Measurements from ENCODE around the gene POLR3E.

The POLR3E gene

GRCh38 chr16:22333457-22333994, 36.3 kb downstream of the POLR3E start:
- peaks cover 73% of the 10 kb centered on the region for H3K36me3 ChIP-seq (replicated peaks; ENCODE audit: low read depth, low read length)
- no peak overlapping the region for H3K4me2 ChIP-seq (ENCODE audit: low read length)
- H2AFZ ChIP-seq (ENCODE audit: low read depth, low read length) = no peak overlapping the region
- H3K4me3 ChIP-seq (ENCODE audit: low read length) = no peak overlapping the region
- H4K20me1 ChIP-seq (ENCODE audit: insufficient read depth, low read length) = no peaks in the 10 kb centered on the region
- TF ChIP-seq EZH2phosphoT487 (IDR thresholded peaks at IDR 0.05; ENCODE audit: low read depth) = no peak
- TF ChIP-seq CTCF (IDR thresholded peaks at IDR 0.05; ENCODE audit: low read depth, low read length) = no peak
- H3K27me3 ChIP-seq (ENCODE audit: low read depth, low read length) = no peaks in the 10 kb centered on the region
- no peak overlapping the region for H3K27ac ChIP-seq (ENCODE audit: low read length)
- H3K4me1 ChIP-seq (ENCODE audit: low read length) = no peaks in the 10 kb centered on the region
- H3K9ac ChIP-seq (ENCODE audit: low read length) = no peak overlapping the region
- H3K79me2 ChIP-seq (ENCODE audit: low read length) = no peaks in the 10 kb centered on the region; the same call in 1 of the 2 replicates
- peaks cover 22% of the 10 kb centered on the region; the same call in 1 of the 2 replicates for H3K9me3 ChIP-seq (ENCODE audit: insufficient read depth, low read length)

- H3K4me3 ChIP-seq (ENCODE audit: low read length) = no peak overlapping the region
- peaks cover 78% of the 10 kb centered on the region for H3K36me3 ChIP-seq (replicated peaks; ENCODE audit: low read depth, low read length)
- TF ChIP-seq EZH2phosphoT487 (IDR thresholded peaks at IDR 0.05; ENCODE audit: low read depth) (no peak), CTCF (IDR thresholded peaks at IDR 0.05; ENCODE audit: low read depth, low read length) (no peak)
- no peaks in the 10 kb centered on the region for H3K4me1 ChIP-seq (ENCODE audit: low read length)
- H4K20me1 ChIP-seq (ENCODE audit: insufficient read depth, low read length) = no peaks in the 10 kb centered on the region
- no peaks in the 10 kb centered on the region for H3K79me2 ChIP-seq (ENCODE audit: low read length)
- no peak overlapping the region for H3K9ac ChIP-seq (ENCODE audit: low read length)
- H2AFZ ChIP-seq (ENCODE audit: low read depth, low read length) = no peak overlapping the region
- H3K4me2 ChIP-seq (ENCODE audit: low read length) = no peak overlapping the region
- no peak overlapping the region for H3K27ac ChIP-seq (ENCODE audit: low read length)
- H3K27me3 ChIP-seq (ENCODE audit: low read depth, low read length) = no peaks in the 10 kb centered on the region
- H3K9me3 ChIP-seq (ENCODE audit: insufficient read depth, low read length) = peaks cover 22% of the 10 kb centered on the region; the same call in 1 of the 2 replicates
Measured at GRCh38 chr16:22335668-22336246, 38.5 kb downstream of the POLR3E start.

DNA sequence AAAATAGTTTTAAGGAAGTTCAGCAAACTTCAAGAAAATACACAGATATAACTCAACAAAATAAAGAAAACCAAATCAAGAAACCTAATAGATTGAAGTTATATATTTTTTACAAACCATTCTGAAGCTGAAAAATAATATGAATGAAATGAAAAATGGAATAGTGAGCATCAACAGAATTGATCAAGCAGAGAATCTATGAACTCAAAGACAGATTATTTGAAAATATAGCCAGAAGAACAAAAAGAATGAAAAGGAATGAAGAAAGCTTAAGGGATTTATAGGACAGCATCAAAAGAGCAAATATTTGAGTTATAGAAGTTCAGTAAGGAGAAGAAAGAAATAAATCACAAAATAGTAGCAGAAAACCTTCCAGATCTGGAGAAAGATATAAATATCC, 39.4 kb downstream of the POLR3E start:
- no peaks in the 10 kb centered on the region for H3K79me2 ChIP-seq (ENCODE audit: low read length)
- H3K9me3 ChIP-seq (ENCODE audit: insufficient read depth, low read length) = peaks cover 22% of the 10 kb centered on the region; the same call in 1 of the 2 replicates
- no peaks in the 10 kb centered on the region for H3K4me1 ChIP-seq (ENCODE audit: low read length)
- H3K27me3 ChIP-seq (ENCODE audit: low read depth, low read length) = no peaks in the 10 kb centered on the region
- H4K20me1 ChIP-seq (ENCODE audit: insufficient read depth, low read length) = no peaks in the 10 kb centered on the region
- H3K36me3 ChIP-seq (replicated peaks; ENCODE audit: low read depth, low read length) = peaks cover 74% of the 10 kb centered on the region
- no peak overlapping the region for H3K9ac ChIP-seq (ENCODE audit: low read length)
- no peak overlapping the region for H3K4me3 ChIP-seq (ENCODE audit: low read length)
- no peak overlapping the region for H2AFZ ChIP-seq (ENCODE audit: low read depth, low read length)
- H3K4me2 ChIP-seq (ENCODE audit: low read length) = no peak overlapping the region
- H3K27ac ChIP-seq (ENCODE audit: low read length) = no peak overlapping the region
- TF ChIP-seq EZH2phosphoT487 (IDR thresholded peaks at IDR 0.05; ENCODE audit: low read depth) = no peak
- no peak for TF ChIP-seq CTCF (IDR thresholded peaks at IDR 0.05; ENCODE audit: low read depth, low read length)

DNA sequence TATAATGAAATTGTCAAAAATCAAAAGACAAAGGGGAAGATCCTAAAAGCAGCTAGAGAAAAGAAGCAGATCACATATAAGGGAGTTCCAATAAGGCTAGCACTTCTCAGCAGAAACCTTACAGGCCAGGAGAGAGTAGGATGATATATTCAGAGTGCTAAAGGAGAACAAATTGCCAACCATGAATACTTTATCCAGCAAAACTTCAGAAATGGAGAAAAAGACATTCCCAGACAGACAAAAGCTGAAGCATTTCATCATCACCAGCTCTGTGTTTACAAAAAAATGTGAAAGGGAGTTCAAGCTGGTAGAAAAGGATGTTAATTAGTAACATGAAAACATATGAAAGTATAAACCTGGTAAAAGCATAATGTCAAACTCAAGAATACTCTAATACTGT, 39.8 kb downstream of the POLR3E start:
- Histone ChIP-seq H3K4me3 (ENCODE audit: low read length) (no peak overlapping the region), H3K36me3 (replicated peaks; ENCODE audit: low read depth, low read length) (peaks cover 69% of the 10 kb centered on the region), H2AFZ (ENCODE audit: low read depth, low read length) (no peak overlapping the region), H3K9me3 (ENCODE audit: insufficient read depth, low read length) (peaks cover 22% of the 10 kb centered on the region; the same call in 1 of the 2 replicates), H3K4me2 (ENCODE audit: low read length) (no peak overlapping the region), H3K9ac (ENCODE audit: low read length) (no peak overlapping the region), H3K4me1 (ENCODE audit: low read length) (no peaks in the 10 kb centered on the region), H3K27me3 (ENCODE audit: low read depth, low read length) (no peaks in the 10 kb centered on the region), H3K79me2 (ENCODE audit: low read length) (no peaks in the 10 kb centered on the region), H3K27ac (ENCODE audit: low read length) (no peak overlapping the region), H4K20me1 (ENCODE audit: insufficient read depth, low read length) (no peaks in the 10 kb centered on the region)
- TF ChIP-seq CTCF (IDR thresholded peaks at IDR 0.05; ENCODE audit: low read depth, low read length) (no peak), EZH2phosphoT487 (IDR thresholded peaks at IDR 0.05; ENCODE audit: low read depth) (no peak)

Measured in OCI-LY3 (cell line).